Mesothelial cell of epicardium (in vitro differentiated cells): ENCODE data around the gene EP400. TPM values are rescaled to one million over a fixed set of nuclear protein-coding genes. Genes with fewer than 3 reads are reported as not detected.

Source experiments
- DNase-seq, 2 experiments: peaks; one replicate each; pipeline ENCODE4 v3.0.0; 2021; ENCODE audit warnings: low spot score in 2 of 2; ENCODE audit not compliant: unreplicated experiment in 2 of 2
- H3K27ac Mint-ChIP-seq: 2 replicates; pipeline ENCODE4 v1.8.0; 2021; ENCODE audit warnings: mixed read lengths
- H3K27me3 Mint-ChIP-seq: 2 replicates; pipeline ENCODE4 v1.8.0; 2021; ENCODE audit warnings: low read depth, mixed read lengths
- H3K36me3 Mint-ChIP-seq: 2 replicates; pipeline ENCODE4 v1.8.0; 2021; ENCODE audit warnings: mixed read lengths
- H3K4me1 Mint-ChIP-seq: 2 replicates; pipeline ENCODE4 v1.8.0; 2021; ENCODE audit warnings: mixed read lengths
- H3K4me3 Mint-ChIP-seq: 2 replicates; pipeline ENCODE4 v1.8.0; 2021; ENCODE audit warnings: mild to moderate bottlenecking, moderate library complexity, mixed read lengths
- H3K9me3 Mint-ChIP-seq: 2 replicates; pipeline ENCODE4 v1.8.0; 2021; ENCODE audit warnings: mixed read lengths
- total RNA-seq: library from RNA; stranded (reverse); gene quantifications from 3 replicates; pipeline ENCODE4 v1.2.1, GENCODE V29; 2021
- TF ChIP-seq, protein P1 (sequence below): fragments of 200-600 bp; sonication (generic); IDR thresholded peaks from one replicate; pipeline ENCODE4 v1.5.0; 2021; ENCODE audit warnings: antibody characterized with exemption; ENCODE audit not compliant: unreplicated experiment

Gene EP400
- total RNA-seq, 1 donor from 2014 or later, result 77.9 TPM

- H3K27me3 Mint-ChIP-seq, result no peaks in the 10 kb centered on the region
- no peak overlapping the region for H3K27ac Mint-ChIP-seq
- TF ChIP-seq, protein P1, sequence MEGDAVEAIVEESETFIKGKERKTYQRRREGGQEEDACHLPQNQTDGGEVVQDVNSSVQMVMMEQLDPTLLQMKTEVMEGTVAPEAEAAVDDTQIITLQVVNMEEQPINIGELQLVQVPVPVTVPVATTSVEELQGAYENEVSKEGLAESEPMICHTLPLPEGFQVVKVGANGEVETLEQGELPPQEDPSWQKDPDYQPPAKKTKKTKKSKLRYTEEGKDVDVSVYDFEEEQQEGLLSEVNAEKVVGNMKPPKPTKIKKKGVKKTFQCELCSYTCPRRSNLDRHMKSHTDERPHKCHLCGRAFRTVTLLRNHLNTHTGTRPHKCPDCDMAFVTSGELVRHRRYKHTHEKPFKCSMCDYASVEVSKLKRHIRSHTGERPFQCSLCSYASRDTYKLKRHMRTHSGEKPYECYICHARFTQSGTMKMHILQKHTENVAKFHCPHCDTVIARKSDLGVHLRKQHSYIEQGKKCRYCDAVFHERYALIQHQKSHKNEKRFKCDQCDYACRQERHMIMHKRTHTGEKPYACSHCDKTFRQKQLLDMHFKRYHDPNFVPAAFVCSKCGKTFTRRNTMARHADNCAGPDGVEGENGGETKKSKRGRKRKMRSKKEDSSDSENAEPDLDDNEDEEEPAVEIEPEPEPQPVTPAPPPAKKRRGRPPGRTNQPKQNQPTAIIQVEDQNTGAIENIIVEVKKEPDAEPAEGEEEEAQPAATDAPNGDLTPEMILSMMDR, result no peak
- DNase-seq, result no peak
- no peak overlapping the region for H3K4me3 Mint-ChIP-seq
- H3K4me1 Mint-ChIP-seq, result no peaks in the 10 kb centered on the region
- peaks cover 14% of the 10 kb centered on the region for H3K36me3 Mint-ChIP-seq
- no peaks in the 10 kb centered on the region for H3K9me3 Mint-ChIP-seq
These were observed 157.2 kb downstream of the EP400 start for GRCh38 chr12:132106921-132107320.

DNA sequence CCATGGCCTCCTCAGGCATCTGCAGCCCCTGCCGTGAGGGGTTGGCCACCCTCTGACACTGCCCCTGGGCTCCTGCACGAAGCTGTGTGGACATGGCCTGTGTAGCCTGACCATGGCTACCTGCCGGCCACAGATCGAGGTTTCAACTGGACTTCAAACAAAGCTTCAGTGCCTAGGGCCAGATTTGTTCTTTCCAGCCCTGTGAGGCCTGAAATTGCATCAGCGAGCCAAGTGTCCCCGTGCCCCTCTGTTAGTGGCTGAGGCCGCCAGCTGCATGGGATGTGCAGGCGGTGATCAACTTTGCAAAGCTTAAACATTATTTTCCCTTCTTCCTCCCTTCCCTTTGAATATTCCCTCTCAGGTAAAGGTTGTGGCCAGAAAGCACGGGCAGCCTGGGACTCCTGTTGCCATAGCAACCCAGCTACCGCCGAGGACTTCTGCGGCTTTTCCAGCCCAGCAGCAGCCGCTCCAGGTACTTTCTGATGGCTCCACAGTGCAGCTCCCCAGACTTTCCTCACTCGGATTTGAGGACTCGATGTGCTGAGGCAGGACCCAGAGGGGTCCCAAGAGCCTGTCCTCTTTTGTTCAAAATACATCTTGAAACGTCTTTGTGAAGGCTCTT is 158.6 kb downstream of the EP400 start:
- no peak for DNase-seq
- Mint-ChIP-seq H3K27ac (no peak overlapping the region), H3K4me3 (no peak overlapping the region)

DNA sequence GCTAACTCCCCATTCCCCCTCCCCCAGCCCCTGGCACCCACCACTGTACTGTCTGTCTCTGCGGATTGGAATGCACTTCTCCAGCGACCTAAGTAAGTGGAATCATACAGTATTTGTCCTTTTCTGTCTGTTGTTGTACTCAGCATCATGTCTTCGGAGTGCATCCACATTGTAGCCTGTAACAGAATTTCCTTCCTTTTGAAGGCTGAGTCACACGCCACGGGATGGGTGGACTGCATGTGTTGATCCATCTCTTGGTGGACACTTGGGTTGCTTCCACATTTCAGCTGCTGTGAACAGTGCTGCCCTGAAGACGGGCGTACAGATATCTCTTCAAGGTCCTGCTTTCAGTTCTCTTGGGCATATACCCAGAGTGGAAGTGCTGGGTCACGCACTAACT is 160.0 kb downstream of the EP400 start:
- no peak overlapping the region for H3K4me3 Mint-ChIP-seq
- TF ChIP-seq, protein P1, result no peak
- H3K27ac Mint-ChIP-seq, result no peak overlapping the region
- no peaks in the 10 kb centered on the region for H3K4me1 Mint-ChIP-seq
- no peaks in the 10 kb centered on the region for H3K27me3 Mint-ChIP-seq
- peaks cover 17% of the 10 kb centered on the region for H3K36me3 Mint-ChIP-seq
- DNase-seq, result no peak
- no peaks in the 10 kb centered on the region for H3K9me3 Mint-ChIP-seq

More for the DNA sequence above, 158.6 kb downstream of the EP400 start:
- H3K36me3 Mint-ChIP-seq, result peaks cover 14% of the 10 kb centered on the region
- H3K9me3 Mint-ChIP-seq, result no peaks in the 10 kb centered on the region
- TF ChIP-seq, protein P1, result no peak
- H3K4me1 Mint-ChIP-seq, result no peaks in the 10 kb centered on the region
- H3K27me3 Mint-ChIP-seq, result no peaks in the 10 kb centered on the region

GRCh38 chr12:132110677-132111076 is 160.9 kb downstream of the EP400 start:
- H3K36me3 Mint-ChIP-seq, result peaks cover 14% of the 10 kb centered on the region
- H3K4me3 Mint-ChIP-seq, result no peak overlapping the region
- H3K4me1 Mint-ChIP-seq, result no peaks in the 10 kb centered on the region
- no peak for DNase-seq
- H3K27ac Mint-ChIP-seq, result no peak overlapping the region
- TF ChIP-seq, protein P1, result no peak
- H3K9me3 Mint-ChIP-seq, result no peaks in the 10 kb centered on the region
- no peaks in the 10 kb centered on the region for H3K27me3 Mint-ChIP-seq

- Mint-ChIP-seq H3K27ac (no peak overlapping the region), H3K4me3 (no peak overlapping the region), H3K4me1 (no peaks in the 10 kb centered on the region), H3K27me3 (no peaks in the 10 kb centered on the region), H3K9me3 (no peaks in the 10 kb centered on the region), H3K36me3 (peaks cover 15% of the 10 kb centered on the region)
- no peak for DNase-seq
- TF ChIP-seq, protein P1, result no peak
These were observed 162.0 kb downstream of the EP400 start for GRCh38 chr12:132111654-132112304.
